K562 (cell line): Measurements from ENCODE around the gene PLXNA2. TPM values are rescaled to one million over a fixed set of nuclear protein-coding genes. Genes with fewer than 3 reads are reported as not detected.

Experiments
- ATAC-seq: fragments of 200-7000 bp; cut with Tn5 transposase; 3 replicates; pipeline ENCODE4 v1.9.1; 2020; ENCODE audit warnings: moderate library complexity
- BruUV-seq: library from RNA; stranded (reverse); fragments of 400-500 nt; replicated peaks from 2 replicates; lab custom pipeline; 2021; lab: Mats Ljungman, UMichigan
- CTCF ChIA-PET: fragments of 300-600 bp; formaldehyde crosslinking; extraction: SDS; loops from one replicate; lab custom pipeline; 2021; ENCODE audit warnings: low intra/inter-chr PET ratio; lab: Yijun Ruan, JAX
- POLR2A ChIA-PET: fragments of 300-600, 350-650 bp; sonication (Branson Sonifier 250); formaldehyde crosslinking; extraction: SDS; loops from one replicate; lab custom pipeline; 2021; ENCODE audit warnings: antibody characterized with exemption, inconsistent platforms; lab: Yijun Ruan, JAX
- DNase-seq, 4 experiments: peaks; one replicate each; pipeline versions ENCODE4 v3.0.0 to v3.0.0-alpha.2; 2011 to 2018; ENCODE audit warnings: low spot score in 3 of 4, mixed read lengths in 3 of 4; ENCODE audit errors: extremely low read depth in 1 of 4
- FAIRE-seq: peaks from 2 replicates; lab custom pipeline; 2011; peaks lifted over from hg19 to GRCh38; lab: Jason Lieb, UNC
- H2AFZ ChIP-seq: 2 replicates; pipeline ENCODE4 v1.6.0; 2011; ENCODE audit warnings: low read depth, low read length, control low read depth, inconsistent platforms
- H3K27ac ChIP-seq: fragments of 200-600 bp; 3 replicates; pipeline ENCODE4 v1.8.0; 2011; ENCODE audit warnings: low read depth, mild to moderate bottlenecking, control low read depth, inconsistent platforms, low read length, moderate library complexity, mixed read lengths; ENCODE audit errors: extremely low read depth
- H3K27me3 ChIP-seq, 2 experiments: fragments of 300-600 bp in 1 of 2; 2 replicates in 1 of 2; 3 replicates in 1 of 2; pipeline versions ENCODE4 v1.6.0 to v1.8.0; 2011; ENCODE audit warnings: inconsistent platforms in 2 of 2, low read length in 2 of 2, mild to moderate bottlenecking in 1 of 2, mixed read lengths in 1 of 2, moderate library complexity in 1 of 2; ENCODE audit not compliant: control insufficient read depth in 2 of 2, insufficient read depth in 2 of 2
- H3K36me3 ChIP-seq: fragments of 300-600 bp; 3 replicates; pipeline ENCODE4 v1.8.0; 2011; ENCODE audit warnings: mild to moderate bottlenecking, low read length, inconsistent platforms; ENCODE audit not compliant: control insufficient read depth, insufficient read depth
- H3K4me1 ChIP-seq, 2 experiments: fragments of 200-600 bp in 1 of 2; replicated peaks in 1 of 2; 2 replicates in 1 of 2; 3 replicates in 1 of 2; pipeline versions ENCODE4 v1.5.1 to v1.8.0; 2011; ENCODE audit warnings: inconsistent platforms in 2 of 2, low read length in 2 of 2, mild to moderate bottlenecking in 1 of 2, mixed read lengths in 1 of 2, moderate library complexity in 1 of 2; ENCODE audit not compliant: control insufficient read depth in 2 of 2, insufficient read depth in 2 of 2
- H3K4me2 ChIP-seq: 2 replicates; pipeline ENCODE4 v1.6.1; 2011; ENCODE audit warnings: low read length, control low read depth, inconsistent platforms, mixed read lengths; ENCODE audit not compliant: insufficient read depth
- H3K4me3 ChIP-seq: fragments of 200-600 bp; sonication (generic), shearing (Covaris generic); 2 replicates; pipeline ENCODE4 v1.5.1; 2016; ENCODE audit warnings: control low read depth, inconsistent platforms
- H3K79me2 ChIP-seq: fragments of 200-600 bp; 3 replicates; pipeline ENCODE4 v1.8.0; 2011; ENCODE audit warnings: low read length, inconsistent platforms; ENCODE audit not compliant: control insufficient read depth, insufficient read depth
- H3K9ac ChIP-seq, 2 experiments: 2 replicates each; pipeline versions ENCODE4 v1.6.0 to v1.6.1; 2011; ENCODE audit warnings: low read depth in 2 of 2, low read length in 2 of 2, control low read depth in 1 of 2, inconsistent platforms in 1 of 2, mild to moderate bottlenecking in 1 of 2, mixed read lengths in 1 of 2; ENCODE audit not compliant: insufficient read depth in 1 of 2
- H3K9me1 ChIP-seq: one replicate; pipeline ENCODE4 v1.6.0; 2011; ENCODE audit warnings: inconsistent platforms, mild to moderate bottlenecking, low read length, moderate library complexity; ENCODE audit not compliant: control insufficient read depth, insufficient read depth
- H3K9me3 ChIP-seq: replicated peaks from 2 replicates; pipeline ENCODE4 v1.5.1; 2011; ENCODE audit warnings: low read depth, low read length, inconsistent platforms; ENCODE audit not compliant: control insufficient read depth, insufficient read depth
- H4K20me1 ChIP-seq: replicated peaks from 2 replicates; pipeline ENCODE4 v1.6.1; 2011; ENCODE audit warnings: low read length, inconsistent platforms, mixed read lengths; ENCODE audit not compliant: control insufficient read depth, insufficient read depth
- CTBP1 ChIP-seq: fragments of 450-650 bp; IDR thresholded peaks from 2 replicates; pipeline ENCODE4 v1.6.1; 2016; ENCODE audit warnings: borderline replicate concordance
- EGR1 ChIP-seq: fragments of 450-650 bp; conservative IDR thresholded peaks from 2 replicates; pipeline ENCODE4 v1.6.1; 2017; ENCODE audit warnings: mild to moderate bottlenecking
- FOSL1 ChIP-seq: fragments of 200-800 bp; sonication (Bioruptor generic); conservative IDR thresholded peaks from 2 replicates; pipeline ENCODE4 v1.6.1; 2016; ENCODE audit warnings: missing genetic modification characterization, missing compliant biosample characterization
- NBN ChIP-seq: fragments of 450-650 bp; IDR thresholded peaks from 2 replicates; pipeline ENCODE4 v1.6.1; 2016; ENCODE audit warnings: low read depth, mild to moderate bottlenecking
- PHB2 ChIP-seq: fragments of 450-650 bp; IDR thresholded peaks from 2 replicates; pipeline ENCODE4 v1.6.1; 2017; ENCODE audit warnings: low read depth
- POLR2B ChIP-seq: fragments of 450-650 bp; IDR thresholded peaks from 2 replicates; pipeline ENCODE4 v1.6.1; 2018; ENCODE audit warnings: low read depth; ENCODE audit not compliant: partially characterized antibody
- ZNF184 ChIP-seq: sonication (generic); formaldehyde crosslinking; IDR thresholded peaks from 2 replicates; pipeline ENCODE4 v1.5.0; 2020; ENCODE audit warnings: missing genetic modification reagents
- ZNF23 ChIP-seq: fragments of 250-450 bp; sonication (Bioruptor Pico); IDR thresholded peaks from 2 replicates; pipeline ENCODE4 v1.4.0; 2020; ENCODE audit warnings: mild to moderate bottlenecking
- WGBS: fragments of 100-300 bp; shearing (Covaris generic); methylation state at CpG from one replicate; pipeline ENCODE4 v1.1.6; 2016; ENCODE audit warnings: low coverage, mixed read lengths; ENCODE audit not compliant: insufficient coverage; ENCODE audit errors: missing lambda C conversion rate; 5-methylcytosine and 5-hydroxymethylcytosine counted together
- in situ Hi-C: fragments of 300-500 bp; cut with MboI; formaldehyde crosslinking; loops from 4 replicates; pipeline ENCODE4 v1.15.0; 2018; ENCODE audit warnings: inconsistent platforms, mixed read lengths
- intact Hi-C: fragments of 100-400 bp; cut with micrococcal nuclease; formaldehyde crosslinking; loops from 2 replicates; pipeline ENCODE4 v1.14.2; 2022
- polyA plus RNA-seq, 8 experiments: library from polyadenylated mRNA; depleted of rRNA in 4 of 8; stranded (reverse) in 5 of 8; unstranded in 3 of 8; fragments of >200 nt; fragmentation: Nextera tagmentation in 2 of 8; fragmentation: Illumina TruSeq in 1 of 8; extraction: Ambion mirVana in 2 of 8; extraction: Trizol in 1 of 8; gene quantifications; 2 replicates each; pipeline versions ENCODE4 v1.2.1 to v1.2.3, GENCODE V29; 2011 to 2014; ENCODE audit warnings: inconsistent platforms in 1 of 8, missing spikeins in 1 of 8
- total RNA-seq, 7 experiments: library from RNA; depleted of rRNA in 6 of 7; stranded (reverse); fragments of >200 nt in 6 of 7; fragmentation: Illumina TruSeq in 2 of 7; extraction: Trizol in 2 of 7; gene quantifications; 2 replicates each; pipeline versions ENCODE4 v1.2.1 to v1.2.3, GENCODE V29; 2011 to 2021; ENCODE audit warnings: low replicate concordance in 1 of 7
- TF ChIP-seq, protein P1 (sequence below): sonication (generic); formaldehyde crosslinking; IDR thresholded peaks from 2 replicates; pipeline ENCODE4 v1.8.0; 2023; ENCODE audit warnings: mild to moderate bottlenecking, missing genetic modification reagents

PLXNA2 gene
- total and polyA plus RNA-seq, 9 of the 15 experiments (the other 6 are each of a cell fraction or from before 2014, with no cell fraction given): 0.01 to 1.3 (median 0.32) TPM

- no peak overlapping the region for H2AFZ ChIP-seq
- H3K79me2 ChIP-seq: no peaks in the 10 kb centered on the region
- CTCF ChIA-PET: no interaction called here
- no peak overlapping the region for H3K4me3 ChIP-seq
- H3K27ac ChIP-seq: no peak overlapping the region
- no peak overlapping the region for H3K9ac ChIP-seq
- no peaks in the 10 kb centered on the region; a peak in 1 of 5 replicates for H3K4me1 ChIP-seq
- intact Hi-C loops: no loop called here
- in situ Hi-C loops: no loop called here
- 0 out of 2 replicates have a peak, but pooled peaks cover 10% of the 10 kb centered on the region for H4K20me1 ChIP-seq
- 37% methylated on average over 9 of the region's 9 CpGs for WGBS
- H3K36me3 ChIP-seq: no peaks in the 10 kb centered on the region
- H3K9me1 ChIP-seq: no peaks in the 10 kb centered on the region
- no TSS peak for BruUV-seq
- POLR2A ChIA-PET: interaction anchor here (0.9 to 2.2 kb wide), 4 partner anchors 9 to 69 kb away, joined by 3 to 14 read pairs (median 6); no protein-coding TSS in a partner anchor
- H3K9me3 ChIP-seq: no peaks in the 10 kb centered on the region
- FAIRE-seq: no peak
- DNase-seq: no peak
- peak; percentile 50 for ATAC-seq
- H3K4me2 ChIP-seq: no peak overlapping the region
- H3K27me3 ChIP-seq: peaks cover 17 to 21% of the 10 kb centered on the region in 2 experiments; a peak in 4 of 5 replicates
- TF ChIP-seq NBN (no peak), FOSL1 (tag) (no peak), PHB2 (no peak), EGR1 (no peak), ZNF184 (CRISPR knock-in tag) (no peak), POLR2B (no peak), ZNF23 (CRISPR knock-in tag) (no peak), CTBP1 (no peak)
- TF ChIP-seq, protein P1, sequence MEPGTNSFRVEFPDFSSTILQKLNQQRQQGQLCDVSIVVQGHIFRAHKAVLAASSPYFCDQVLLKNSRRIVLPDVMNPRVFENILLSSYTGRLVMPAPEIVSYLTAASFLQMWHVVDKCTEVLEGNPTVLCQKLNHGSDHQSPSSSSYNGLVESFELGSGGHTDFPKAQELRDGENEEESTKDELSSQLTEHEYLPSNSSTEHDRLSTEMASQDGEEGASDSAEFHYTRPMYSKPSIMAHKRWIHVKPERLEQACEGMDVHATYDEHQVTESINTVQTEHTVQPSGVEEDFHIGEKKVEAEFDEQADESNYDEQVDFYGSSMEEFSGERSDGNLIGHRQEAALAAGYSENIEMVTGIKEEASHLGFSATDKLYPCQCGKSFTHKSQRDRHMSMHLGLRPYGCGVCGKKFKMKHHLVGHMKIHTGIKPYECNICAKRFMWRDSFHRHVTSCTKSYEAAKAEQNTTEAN: no peak
These were observed 94.2 kb downstream of the PLXNA2 start for GRCh38 chr1:208149776-208150514.
